Measurements from ENCODE around the gene DARS2.
"Not testable (repeated sequence)": the region's sequence is repeated elsewhere in the genome, so short reads cannot be mapped to it uniquely, and the experiment has no call there.

Gene DARS2

GRCh38 chr1:173853074-173853473 is 28.6 kb downstream of the DARS2 start:
- DNase-seq (ENCODE audit: low spot score in 2 of 2) (no peak), ATAC-seq (no peak)
- Mint-ChIP-seq H3K36me3 (peaks cover 98% of the 10 kb centered on the region), H3K9me3 (no peaks in the 10 kb centered on the region), H3K4me3 (no peak overlapping the region), H3K27ac (no peak overlapping the region), H3K4me1 (no peaks in the 10 kb centered on the region)

- Mint-ChIP-seq H3K4me3 (no peak overlapping the region), H3K27ac (peak overlapping the region; percentile 43), H3K9me3 (no peaks in the 10 kb centered on the region), H3K36me3 (peaks cover 98% of the 10 kb centered on the region), H3K4me1 (no peaks in the 10 kb centered on the region)
- DNase-seq (ENCODE audit: low spot score in 2 of 2) (no peak), ATAC-seq (no peak)
Measured at GRCh38 chr1:173856014-173856413, 31.5 kb downstream of the DARS2 start.

- H3K4me3 Mint-ChIP-seq, result no peak overlapping the region
- DNase-seq (ENCODE audit: low spot score in 2 of 2) (no peak), ATAC-seq (no peak)
- H3K4me1 Mint-ChIP-seq, result no peaks in the 10 kb centered on the region
- H3K27ac Mint-ChIP-seq, result peak overlapping the region; percentile 52
- peaks cover 98% of the 10 kb centered on the region for H3K36me3 Mint-ChIP-seq
- H3K9me3 Mint-ChIP-seq, result no peaks in the 10 kb centered on the region
Measured at GRCh38 chr1:173856903-173857302, 32.4 kb downstream of the DARS2 start.

- Mint-ChIP-seq H3K4me3 (no peak overlapping the region), H3K36me3 (peaks cover 98% of the 10 kb centered on the region), H3K4me1 (peaks cover under 1% of the 10 kb centered on the region), H3K9me3 (no peaks in the 10 kb centered on the region), H3K27ac (peak overlapping the region; percentile 52)
- ATAC-seq, result no peak
- no peak for DNase-seq (ENCODE audit: low spot score in 2 of 2)
Measured at GRCh38 chr1:173857363-173857917, 33.0 kb downstream of the DARS2 start.

- DNase-seq (ENCODE audit: low spot score in 2 of 2); H3K27ac Mint-ChIP-seq; H3K9me3 Mint-ChIP-seq; H3K4me3 Mint-ChIP-seq; ATAC-seq: not testable (repeated sequence)
- H3K36me3 Mint-ChIP-seq, result peaks cover 98% of the 10 kb centered on the region
- H3K4me1 Mint-ChIP-seq, result peaks cover 22% of the 10 kb centered on the region
Measured at GRCh38 chr1:173859547-173859946, 35.1 kb downstream of the DARS2 start.

- H3K27ac Mint-ChIP-seq, result no peak overlapping the region
Measured at GRCh38 chr1:173860065-173860464, 35.6 kb downstream of the DARS2 start.

GRCh38 chr1:173861731-173862145 is 37.3 kb downstream of the DARS2 start:
- no peak for DNase-seq (ENCODE audit: low spot score in 2 of 2)
- ATAC-seq, result peak; percentile 11
- Mint-ChIP-seq H3K4me3 (no peak overlapping the region), H3K27ac (peak overlapping the region; percentile 99), H3K4me1 (peaks cover 44% of the 10 kb centered on the region), H3K36me3 (peaks cover 98% of the 10 kb centered on the region), H3K9me3 (no peaks in the 10 kb centered on the region)

More at GRCh38 chr1:173860065-173860464, 35.6 kb downstream of the DARS2 start:
- Mint-ChIP-seq H3K4me3 (no peak overlapping the region), H3K4me1 (peaks cover 27% of the 10 kb centered on the region), H3K9me3 (no peaks in the 10 kb centered on the region), H3K36me3 (peaks cover 98% of the 10 kb centered on the region)
- DNase-seq (ENCODE audit: low spot score in 2 of 2) (no peak), ATAC-seq (no peak)

GRCh38 chr1:173862146-173862768 is 37.8 kb downstream of the DARS2 start:
- peak overlapping the region; percentile 99 for H3K27ac Mint-ChIP-seq
- DNase-seq (ENCODE audit: low spot score in 2 of 2); H3K4me3 Mint-ChIP-seq; H3K9me3 Mint-ChIP-seq: not testable (repeated sequence)
- ATAC-seq, result peak; percentile 31
- H3K4me1 Mint-ChIP-seq, result peaks cover 47% of the 10 kb centered on the region
- H3K36me3 Mint-ChIP-seq, result peaks cover 100% of the 10 kb centered on the region

GRCh38 chr1:173862769-173863223 is 38.3 kb downstream of the DARS2 start:
- peak overlapping the region; percentile 99 for H3K27ac Mint-ChIP-seq
- H3K4me3 Mint-ChIP-seq, result no peak overlapping the region
- peaks cover 100% of the 10 kb centered on the region for H3K36me3 Mint-ChIP-seq
- no peak for ATAC-seq
- H3K9me3 Mint-ChIP-seq, result no peaks in the 10 kb centered on the region
- DNase-seq (ENCODE audit: low spot score in 2 of 2), result no peak
- peaks cover 50% of the 10 kb centered on the region for H3K4me1 Mint-ChIP-seq

- peak overlapping the region; percentile 94 for H3K4me3 Mint-ChIP-seq
- ATAC-seq (no peak), DNase-seq (ENCODE audit: low spot score in 2 of 2) (no peak)
Measured at GRCh38 chr1:173863224-173864161, 39.0 kb downstream of the DARS2 start.

GRCh38 chr1:173864179-173864867 is 39.9 kb downstream of the DARS2 start:
- H3K9me3 Mint-ChIP-seq, result no peaks in the 10 kb centered on the region
- H3K4me1 Mint-ChIP-seq, result peaks cover 59% of the 10 kb centered on the region
- H3K4me3 Mint-ChIP-seq, result peak overlapping the region; percentile 94
- DNase-seq (ENCODE audit: low spot score in 2 of 2), result no peak
- ATAC-seq, result no peak
- peaks cover 96% of the 10 kb centered on the region for H3K36me3 Mint-ChIP-seq
- H3K27ac Mint-ChIP-seq, result peak overlapping the region; percentile 99

More at GRCh38 chr1:173863224-173864161, 39.0 kb downstream of the DARS2 start:
- peak overlapping the region; percentile 99 for H3K27ac Mint-ChIP-seq
- H3K4me1 Mint-ChIP-seq, result peaks cover 53% of the 10 kb centered on the region
- peaks cover 100% of the 10 kb centered on the region for H3K36me3 Mint-ChIP-seq
- H3K9me3 Mint-ChIP-seq, result no peaks in the 10 kb centered on the region

GRCh38 chr1:173865468-173866164 is 41.1 kb downstream of the DARS2 start:
- peak overlapping the region; percentile 94 for H3K4me3 Mint-ChIP-seq
- ATAC-seq, result no peak
- H3K36me3 Mint-ChIP-seq, result peaks cover 89% of the 10 kb centered on the region
- no peak for DNase-seq (ENCODE audit: low spot score in 2 of 2)
- no peaks in the 10 kb centered on the region for H3K9me3 Mint-ChIP-seq
- H3K4me1 Mint-ChIP-seq, result peaks cover 67% of the 10 kb centered on the region
- H3K27ac Mint-ChIP-seq, result peak overlapping the region; percentile 99

- H3K27ac Mint-ChIP-seq, result peak overlapping the region; percentile 99
- H3K9me3 Mint-ChIP-seq, result no peaks in the 10 kb centered on the region
- H3K4me3 Mint-ChIP-seq, result peak overlapping the region; percentile 94
- H3K36me3 Mint-ChIP-seq, result peaks cover 86% of the 10 kb centered on the region
- peaks cover 72% of the 10 kb centered on the region for H3K4me1 Mint-ChIP-seq
- DNase-seq (ENCODE audit: low spot score in 2 of 2) (no peak), ATAC-seq (no peak)
Measured at GRCh38 chr1:173866413-173867115, 42.1 kb downstream of the DARS2 start.

All from stimulated activated effector memory CD8-positive, alpha-beta T cell treated with anti-CD3 and anti-CD28 coated beads, Interleukin-12 subunit alpha, Interleukin-12 subunit beta, amount 100 ng/mL, for 72 hours (primary cell).